EH (cell line): Measurements from ENCODE around the gene ATXN10.

Experiments used
- DNase-seq: peaks from one replicate; pipeline ENCODE4 v3.0.0-alpha.2; 2015; ENCODE audit warnings: low read depth

ATXN10 gene

GRCh38 chr22:45757936-45758335 is 86.3 kb downstream of the ATXN10 start:
- DNase-seq: no peak

- DNase-seq: peak; percentile 79
Measured at GRCh38 chr22:45758603-45759002, 87.0 kb downstream of the ATXN10 start.

GRCh38 chr22:45760682-45761081 is 89.0 kb downstream of the ATXN10 start:
- DNase-seq: no peak

- DNase-seq: peak; percentile 16
Measured at GRCh38 chr22:45762545-45763235, 91.1 kb downstream of the ATXN10 start.

GRCh38 chr22:45763236-45763624 is 91.6 kb downstream of the ATXN10 start:
- no peak for DNase-seq

- DNase-seq: no peak
Measured at GRCh38 chr22:45768490-45768889, 96.9 kb downstream of the ATXN10 start.

- DNase-seq: peak; percentile 65
Measured at GRCh38 chr22:45769569-45770210, 98.1 kb downstream of the ATXN10 start.

GRCh38 chr22:45770506-45770905 is 98.9 kb downstream of the ATXN10 start:
- DNase-seq: no peak

- DNase-seq: no peak
Measured at GRCh38 chr22:45771057-45771456, 99.4 kb downstream of the ATXN10 start.

GRCh38 chr22:45771711-45772110 is 100.1 kb downstream of the ATXN10 start:
- no peak for DNase-seq

- no peak for DNase-seq
Measured at GRCh38 chr22:45772743-45773142, 101.1 kb downstream of the ATXN10 start.

GRCh38 chr22:45774001-45774670 is 102.5 kb downstream of the ATXN10 start:
- DNase-seq: no peak

- no peak for DNase-seq
Measured at GRCh38 chr22:45775062-45775461, 103.4 kb downstream of the ATXN10 start.

GRCh38 chr22:45775569-45776312 is 104.1 kb downstream of the ATXN10 start:
- DNase-seq: no peak

GRCh38 chr22:45776313-45776585 is 104.6 kb downstream of the ATXN10 start:
- no peak for DNase-seq

- DNase-seq: peak; percentile 52
Measured at GRCh38 chr22:45777046-45777851, 105.6 kb downstream of the ATXN10 start.

- DNase-seq: no peak
Measured at GRCh38 chr22:45777852-45778375, 106.3 kb downstream of the ATXN10 start.

- peak; percentile 45 for DNase-seq
Measured at GRCh38 chr22:45781459-45781858, 109.8 kb downstream of the ATXN10 start.

GRCh38 chr22:45781966-45782365 is 110.3 kb downstream of the ATXN10 start:
- peak; percentile 59 for DNase-seq

GRCh38 chr22:45783021-45783420 is 111.4 kb downstream of the ATXN10 start:
- DNase-seq: peak; percentile 49

- DNase-seq: no peak
Measured at GRCh38 chr22:45783690-45784089, 112.1 kb downstream of the ATXN10 start.
